PC-3 (cell line): ENCODE measurements around the gene PIK3R2.

Experiments
- EZH2 ChIP-seq: fragments of 300-600 bp; sonication (generic); IDR thresholded peaks from one replicate; pipeline ENCODE4 v1.6.1; 2017; ENCODE audit warnings: antibody characterized with exemption, mild to moderate bottlenecking, low read length; ENCODE audit not compliant: unreplicated experiment
- EZH2phosphoT487 ChIP-seq: fragments of 300-600 bp; sonication (generic); IDR thresholded peaks from 2 replicates; pipeline ENCODE4 v1.6.1; 2018; ENCODE audit warnings: mild to moderate bottlenecking, antibody characterized with exemption, low read length, borderline replicate concordance
- TF ChIP-seq, protein P1 (sequence below): fragments of 300-600 bp; sonication (generic); conservative IDR thresholded peaks from 2 replicates; pipeline ENCODE4 v1.5.1; 2017; ENCODE audit warnings: antibody characterized with exemption, low read depth, mild to moderate bottlenecking, low read length

DNA sequence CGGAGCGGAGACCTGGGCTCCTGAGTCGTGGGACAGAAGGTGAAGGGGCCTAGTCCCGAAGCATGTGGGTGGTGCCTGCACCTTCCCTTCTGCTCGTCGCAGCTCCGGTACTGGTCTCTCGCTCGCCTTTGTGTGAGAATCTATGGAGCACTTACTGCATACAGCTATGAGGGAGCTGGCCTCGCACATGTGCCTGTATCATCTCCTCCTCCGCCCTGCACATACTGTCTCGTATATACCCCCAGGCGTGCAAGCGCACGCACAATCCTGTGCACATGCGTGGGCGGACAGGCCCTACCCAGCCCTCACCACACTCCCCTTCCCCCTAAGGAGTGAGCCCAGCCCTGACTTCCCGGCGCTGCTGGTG lies 8.7 kb downstream of the PIK3R2 start:
- TF ChIP-seq, protein P1, sequence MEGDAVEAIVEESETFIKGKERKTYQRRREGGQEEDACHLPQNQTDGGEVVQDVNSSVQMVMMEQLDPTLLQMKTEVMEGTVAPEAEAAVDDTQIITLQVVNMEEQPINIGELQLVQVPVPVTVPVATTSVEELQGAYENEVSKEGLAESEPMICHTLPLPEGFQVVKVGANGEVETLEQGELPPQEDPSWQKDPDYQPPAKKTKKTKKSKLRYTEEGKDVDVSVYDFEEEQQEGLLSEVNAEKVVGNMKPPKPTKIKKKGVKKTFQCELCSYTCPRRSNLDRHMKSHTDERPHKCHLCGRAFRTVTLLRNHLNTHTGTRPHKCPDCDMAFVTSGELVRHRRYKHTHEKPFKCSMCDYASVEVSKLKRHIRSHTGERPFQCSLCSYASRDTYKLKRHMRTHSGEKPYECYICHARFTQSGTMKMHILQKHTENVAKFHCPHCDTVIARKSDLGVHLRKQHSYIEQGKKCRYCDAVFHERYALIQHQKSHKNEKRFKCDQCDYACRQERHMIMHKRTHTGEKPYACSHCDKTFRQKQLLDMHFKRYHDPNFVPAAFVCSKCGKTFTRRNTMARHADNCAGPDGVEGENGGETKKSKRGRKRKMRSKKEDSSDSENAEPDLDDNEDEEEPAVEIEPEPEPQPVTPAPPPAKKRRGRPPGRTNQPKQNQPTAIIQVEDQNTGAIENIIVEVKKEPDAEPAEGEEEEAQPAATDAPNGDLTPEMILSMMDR: no peak
- no peak for TF ChIP-seq EZH2phosphoT487
- TF ChIP-seq EZH2: no peak
